ENCODE results near the gene FHOD1.

The FHOD1 gene

DNA sequence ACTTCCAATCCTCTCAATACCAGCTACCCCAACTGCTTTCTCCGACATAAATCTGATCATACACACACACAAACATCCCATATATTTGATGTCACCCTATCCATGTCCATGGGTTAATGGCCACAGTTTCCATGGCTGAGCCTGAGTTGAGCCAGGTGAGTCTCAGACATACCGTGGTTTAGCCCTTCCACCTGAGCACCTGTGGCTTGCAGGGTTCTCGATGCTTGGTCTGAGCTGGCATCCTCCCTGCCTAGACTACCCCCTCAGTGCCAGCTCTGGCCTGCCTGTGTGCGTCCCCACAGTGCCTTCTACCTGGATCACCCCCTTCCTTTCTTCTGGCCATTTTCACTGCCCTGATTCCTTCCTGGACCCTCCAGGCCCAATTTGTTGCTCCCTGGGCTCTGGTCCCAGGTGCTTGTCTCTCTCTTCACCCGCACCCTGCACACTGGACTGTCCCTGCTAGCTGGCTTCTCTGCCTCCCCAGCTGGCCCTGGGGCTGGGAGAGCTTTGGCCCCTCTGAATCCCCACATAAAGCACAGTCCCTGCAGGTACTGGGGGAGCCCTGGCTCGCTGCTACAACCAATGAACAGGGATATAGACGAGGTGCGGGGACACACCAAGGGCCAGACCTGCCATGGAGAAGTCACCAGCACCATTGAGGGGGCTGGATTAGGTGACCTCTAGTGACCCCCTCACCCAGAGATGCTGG, 41.0 kb downstream of the FHOD1 start:
- no peak overlapping the region for H3K4me3 ChIP-seq (ENCODE audit: control insufficient read depth in 1 of 7, extremely low read depth in 1 of 7, insufficient read depth in 4 of 7, low read depth in 2 of 7, low read length in 6 of 7)

GRCh38 chr16:67204076-67204475, 43.2 kb downstream of the FHOD1 start:
- H3K27me3 ChIP-seq (replicated peaks in 2 of 5; ENCODE audit: control insufficient read depth in 4 of 5, insufficient read depth in 5 of 5, low read length in 4 of 5), result no peaks in the 10 kb centered on the region
- CTCF ChIA-PET, result interaction anchor here (1.2 to 4.0 kb wide), 2 partner anchors 10 kb away, joined by 5 to 17 read pairs; partner anchors contain the start of gene E2F4
- H3K4me3 ChIP-seq (ENCODE audit: control insufficient read depth in 1 of 7, extremely low read depth in 1 of 7, insufficient read depth in 4 of 7, low read depth in 2 of 7, low read length in 6 of 7), result no peak overlapping the region
- H3K4me1 ChIP-seq (ENCODE audit: control extremely low read depth in 1 of 4, control insufficient read depth in 4 of 4, insufficient read depth in 4 of 4, low read length in 3 of 4), result no peaks in the 10 kb centered on the region
- POLR2A ChIA-PET, result interaction anchor here (0.5 kb wide), 1 partner anchor 641 kb away, joined by 3 read pairs; no protein-coding TSS in a partner anchor
- DNase-seq, result no peak
- peaks cover 2 to 52% (median 30%) of the 10 kb centered on the region in 4 experiments for H3K36me3 ChIP-seq (ENCODE audit: control insufficient read depth in 4 of 4, insufficient read depth in 4 of 4, low read length in 3 of 4)
- WGBS (ENCODE audit: insufficient coverage), result 69% methylated on average over 4 of the region's 4 CpGs
- H3K9me3 ChIP-seq (ENCODE audit: control extremely low read depth in 1 of 5, control insufficient read depth in 4 of 5, insufficient read depth in 2 of 5, low read depth in 1 of 5, low read length in 4 of 5), result no peaks in the 10 kb centered on the region
- H3K27ac ChIP-seq (ENCODE audit: insufficient read depth in 1 of 2, low read depth in 1 of 2, low read length in 2 of 2, poor library complexity in 1 of 2, severe bottlenecking in 2 of 2), result no peak overlapping the region

More for the DNA sequence above, 41.0 kb downstream of the FHOD1 start:
- H3K36me3 ChIP-seq (ENCODE audit: control insufficient read depth in 4 of 4, insufficient read depth in 4 of 4, low read length in 3 of 4), result peaks cover 2 to 42% (median 28%) of the 10 kb centered on the region in 4 experiments
- H3K9me3 ChIP-seq (ENCODE audit: control extremely low read depth in 1 of 5, control insufficient read depth in 4 of 5, insufficient read depth in 2 of 5, low read depth in 1 of 5, low read length in 4 of 5), result no peaks in the 10 kb centered on the region
- H3K27ac ChIP-seq (ENCODE audit: insufficient read depth in 1 of 2, low read depth in 1 of 2, low read length in 2 of 2, poor library complexity in 1 of 2, severe bottlenecking in 2 of 2), result no peak overlapping the region
- no peak for DNase-seq
- CTCF ChIA-PET, result interaction anchor here (1.0 to 4.0 kb wide), 2 partner anchors 12 to 21 kb away, joined by 3 to 17 read pairs; partner anchors contain the start of gene E2F4
- H3K27me3 ChIP-seq (replicated peaks in 2 of 5; ENCODE audit: control insufficient read depth in 4 of 5, insufficient read depth in 5 of 5, low read length in 4 of 5), result no peaks in the 10 kb centered on the region
- no peaks in the 10 kb centered on the region for H3K4me1 ChIP-seq (ENCODE audit: control extremely low read depth in 1 of 4, control insufficient read depth in 4 of 4, insufficient read depth in 4 of 4, low read length in 3 of 4)
- 99% methylated on average over 8 of the region's 8 CpGs for WGBS (ENCODE audit: insufficient coverage)
- POLR2A ChIA-PET, result no interaction called here

DNA sequence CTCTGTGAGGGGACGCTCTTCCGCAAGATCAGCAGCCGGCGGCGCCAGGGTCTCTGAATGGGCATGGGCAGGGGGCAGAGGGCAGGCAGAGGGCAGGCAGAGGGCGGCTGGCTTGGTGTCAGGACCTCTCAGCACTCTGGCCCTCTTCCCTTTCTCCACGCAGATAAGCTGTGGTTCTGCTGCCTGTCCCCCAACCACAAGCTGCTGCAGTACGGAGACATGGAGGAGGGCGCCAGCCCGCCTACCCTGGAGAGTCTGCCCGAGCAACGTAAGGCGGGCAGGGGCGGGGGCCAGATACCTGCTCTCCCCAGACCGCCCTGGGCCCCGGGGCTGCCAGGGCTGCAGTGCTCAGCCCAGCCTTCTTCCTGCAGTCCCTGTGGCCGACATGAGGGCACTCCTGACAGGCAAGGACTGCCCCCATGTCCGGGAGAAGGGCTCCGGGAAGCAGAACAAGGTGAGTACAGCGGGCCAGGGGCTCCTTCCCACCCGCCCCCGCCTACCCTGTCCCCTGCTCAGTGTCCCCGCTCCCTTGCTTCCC, 44.3 kb downstream of the FHOD1 start:
- Histone ChIP-seq H3K36me3 (ENCODE audit: control insufficient read depth in 4 of 4, insufficient read depth in 4 of 4, low read length in 3 of 4) (peaks cover 3 to 57% (median 32%) of the 10 kb centered on the region in 4 experiments), H3K4me1 (ENCODE audit: control extremely low read depth in 1 of 4, control insufficient read depth in 4 of 4, insufficient read depth in 4 of 4, low read length in 3 of 4) (peaks cover 0 to under 1% (median 0%) of the 10 kb centered on the region in 4 experiments), H3K9me3 (ENCODE audit: control extremely low read depth in 1 of 5, control insufficient read depth in 4 of 5, insufficient read depth in 2 of 5, low read depth in 1 of 5, low read length in 4 of 5) (no peaks in the 10 kb centered on the region), H3K4me3 (ENCODE audit: control insufficient read depth in 1 of 7, extremely low read depth in 1 of 7, insufficient read depth in 4 of 7, low read depth in 2 of 7, low read length in 6 of 7) (no peak overlapping the region), H3K27ac (ENCODE audit: insufficient read depth in 1 of 2, low read depth in 1 of 2, low read length in 2 of 2, poor library complexity in 1 of 2, severe bottlenecking in 2 of 2) (no peak overlapping the region), H3K27me3 (replicated peaks in 2 of 5; ENCODE audit: control insufficient read depth in 4 of 5, insufficient read depth in 5 of 5, low read length in 4 of 5) (no peaks in the 10 kb centered on the region)
- WGBS (ENCODE audit: insufficient coverage), result 93% methylated on average over 18 of the region's 23 CpGs
- POLR2A ChIA-PET, result interaction anchor here (1.3 kb wide), 1 partner anchor 14 kb away, joined by 3 read pairs; no protein-coding TSS in a partner anchor
- peak in 1 of 3 donors; percentile 40 for DNase-seq
- CTCF ChIA-PET, result interaction anchor here (0.5 to 4.0 kb wide), 5 partner anchors 8 to 610 kb away, joined by 3 to 17 read pairs (median 6); partner anchors contain the start of gene E2F4

- POLR2A ChIA-PET, result interaction anchor here (1.3 kb wide), 1 partner anchor 15 kb away, joined by 3 read pairs; no protein-coding TSS in a partner anchor
Observed at GRCh38 chr16:67202426-67202825, 44.9 kb downstream of the FHOD1 start.

DNA sequence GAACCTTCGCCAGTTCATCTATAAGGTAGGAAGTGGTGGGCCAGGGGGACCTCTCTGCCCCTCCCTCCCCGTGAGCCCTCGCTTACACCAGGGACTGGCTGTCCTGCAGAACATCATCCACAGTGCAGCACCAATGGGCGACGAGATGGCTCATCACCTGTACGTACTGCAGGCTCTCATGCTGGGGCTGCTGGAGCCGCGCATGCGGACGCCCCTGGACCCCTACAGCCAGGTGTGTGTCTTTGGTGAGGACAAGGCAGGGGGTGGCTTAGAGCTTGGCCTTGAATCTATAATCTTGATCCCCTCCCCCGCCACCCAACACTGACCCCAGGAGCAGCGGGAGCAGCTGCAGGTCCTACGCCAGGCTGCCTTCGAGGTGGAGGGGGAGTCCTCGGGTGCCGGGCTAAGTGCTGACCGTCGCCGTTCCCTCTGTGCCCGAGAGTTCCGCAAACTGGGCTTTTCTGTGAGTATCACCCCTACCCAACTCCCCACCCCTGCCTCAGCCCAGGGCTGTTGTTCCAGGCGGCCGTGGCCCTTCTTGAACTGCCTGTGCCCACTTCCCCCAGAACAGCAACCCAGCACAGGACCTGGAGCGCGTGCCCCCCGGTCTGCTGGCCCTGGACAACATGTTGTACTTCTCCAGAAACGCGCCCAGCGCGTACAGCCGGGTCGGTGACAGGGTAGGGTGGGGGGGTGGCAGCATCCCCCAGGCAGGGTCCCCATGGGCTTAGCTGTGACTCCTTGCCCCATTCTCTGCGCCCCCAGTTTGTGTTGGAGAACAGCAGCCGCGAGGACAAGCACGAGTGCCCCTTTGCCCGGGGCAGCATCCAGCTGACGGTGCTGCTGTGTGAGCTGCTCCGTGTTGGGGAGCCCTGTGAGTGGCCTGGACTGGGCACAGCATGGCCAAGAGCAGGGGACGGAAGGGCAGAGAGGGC, 45.6 kb downstream of the FHOD1 start:
- Histone ChIP-seq H3K36me3 (ENCODE audit: control insufficient read depth in 4 of 4, insufficient read depth in 4 of 4, low read length in 3 of 4) (peaks cover 9 to 70% (median 41%) of the 10 kb centered on the region in 4 experiments), H3K4me1 (ENCODE audit: control extremely low read depth in 1 of 4, control insufficient read depth in 4 of 4, insufficient read depth in 4 of 4, low read length in 3 of 4) (peaks cover 0 to 3% (median 0%) of the 10 kb centered on the region in 4 experiments), H3K9me3 (ENCODE audit: control extremely low read depth in 1 of 5, control insufficient read depth in 4 of 5, insufficient read depth in 2 of 5, low read depth in 1 of 5, low read length in 4 of 5) (no peaks in the 10 kb centered on the region), H3K27ac (ENCODE audit: insufficient read depth in 1 of 2, low read depth in 1 of 2, low read length in 2 of 2, poor library complexity in 1 of 2, severe bottlenecking in 2 of 2) (no peak overlapping the region), H3K4me3 (ENCODE audit: control insufficient read depth in 1 of 7, extremely low read depth in 1 of 7, insufficient read depth in 4 of 7, low read depth in 2 of 7, low read length in 6 of 7) (no peak overlapping the region), H3K27me3 (replicated peaks in 2 of 5; ENCODE audit: control insufficient read depth in 4 of 5, insufficient read depth in 5 of 5, low read length in 4 of 5) (no peaks in the 10 kb centered on the region)
- CTCF ChIA-PET, result interaction anchor here (1.1 to 2.2 kb wide), 6 partner anchors 9 to 47 kb away, joined by 3 to 7 read pairs (median 6); partner anchors contain the start of gene SLC9A5
- DNase-seq, result no peak
- POLR2A ChIA-PET, result interaction anchor here (1.3 kb wide), 1 partner anchor 16 kb away, joined by 3 read pairs; no protein-coding TSS in a partner anchor
- WGBS (ENCODE audit: insufficient coverage), result 98% methylated on average over 27 of the region's 40 CpGs

More at GRCh38 chr16:67202426-67202825, 44.9 kb downstream of the FHOD1 start:
- no peak overlapping the region for H3K27ac ChIP-seq (ENCODE audit: insufficient read depth in 1 of 2, low read depth in 1 of 2, low read length in 2 of 2, poor library complexity in 1 of 2, severe bottlenecking in 2 of 2)
- WGBS (ENCODE audit: insufficient coverage), result 97% methylated on average over 12 of the region's 12 CpGs
- CTCF ChIA-PET, result interaction anchor here (1.1 to 1.8 kb wide), 4 partner anchors 8 to 46 kb away, joined by 3 to 7 read pairs (median 4); partner anchors contain the start of gene SLC9A5
- no peak overlapping the region for H3K4me3 ChIP-seq (ENCODE audit: control insufficient read depth in 1 of 7, extremely low read depth in 1 of 7, insufficient read depth in 4 of 7, low read depth in 2 of 7, low read length in 6 of 7)
- DNase-seq, result no peak
- no peaks in the 10 kb centered on the region for H3K27me3 ChIP-seq (replicated peaks in 2 of 5; ENCODE audit: control insufficient read depth in 4 of 5, insufficient read depth in 5 of 5, low read length in 4 of 5)
- H3K4me1 ChIP-seq (ENCODE audit: control extremely low read depth in 1 of 4, control insufficient read depth in 4 of 4, insufficient read depth in 4 of 4, low read length in 3 of 4), result peaks cover 0 to 3% (median 0%) of the 10 kb centered on the region in 4 experiments
- H3K9me3 ChIP-seq (ENCODE audit: control extremely low read depth in 1 of 5, control insufficient read depth in 4 of 5, insufficient read depth in 2 of 5, low read depth in 1 of 5, low read length in 4 of 5), result no peaks in the 10 kb centered on the region
- H3K36me3 ChIP-seq (ENCODE audit: control insufficient read depth in 4 of 4, insufficient read depth in 4 of 4, low read length in 3 of 4), result peaks cover 6 to 63% (median 36%) of the 10 kb centered on the region in 4 experiments

DNA sequence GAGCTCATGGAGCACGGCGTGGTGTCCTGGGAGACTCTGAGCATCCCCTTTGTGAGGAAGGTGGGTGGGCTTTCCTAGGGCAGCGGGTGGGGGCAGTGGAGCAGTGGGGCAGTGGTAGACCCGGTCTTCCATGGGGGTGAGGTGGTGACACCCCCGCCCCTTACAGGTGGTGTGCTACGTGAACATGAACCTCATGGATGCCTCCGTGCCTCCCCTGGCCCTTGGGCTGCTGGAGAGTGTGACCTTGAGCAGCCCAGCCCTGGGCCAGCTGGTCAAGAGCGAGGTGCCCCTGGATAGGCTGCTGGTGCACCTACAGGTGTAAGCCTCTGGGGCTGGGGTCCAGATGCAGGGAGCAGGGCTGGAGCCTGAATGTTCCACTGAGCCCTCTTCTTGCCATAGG, 46.8 kb downstream of the FHOD1 start:
- Histone ChIP-seq H3K9me3 (ENCODE audit: control extremely low read depth in 1 of 5, control insufficient read depth in 4 of 5, insufficient read depth in 2 of 5, low read depth in 1 of 5, low read length in 4 of 5) (no peaks in the 10 kb centered on the region), H3K27ac (ENCODE audit: insufficient read depth in 1 of 2, low read depth in 1 of 2, low read length in 2 of 2, poor library complexity in 1 of 2, severe bottlenecking in 2 of 2) (no peak overlapping the region), H3K36me3 (ENCODE audit: control insufficient read depth in 4 of 4, insufficient read depth in 4 of 4, low read length in 3 of 4) (peaks cover 11 to 71% (median 53%) of the 10 kb centered on the region in 4 experiments), H3K4me3 (ENCODE audit: control insufficient read depth in 1 of 7, extremely low read depth in 1 of 7, insufficient read depth in 4 of 7, low read depth in 2 of 7, low read length in 6 of 7) (no peak overlapping the region), H3K27me3 (replicated peaks in 2 of 5; ENCODE audit: control insufficient read depth in 4 of 5, insufficient read depth in 5 of 5, low read length in 4 of 5) (no peaks in the 10 kb centered on the region), H3K4me1 (ENCODE audit: control extremely low read depth in 1 of 4, control insufficient read depth in 4 of 4, insufficient read depth in 4 of 4, low read length in 3 of 4) (peaks cover 0 to 3% (median 0%) of the 10 kb centered on the region in 4 experiments)
- CTCF ChIA-PET, result interaction anchor here (1.2 to 2.5 kb wide), 4 partner anchors 15 to 250 kb away, joined by 3 to 7 read pairs (median 6); no protein-coding TSS in a partner anchor
- no peak for DNase-seq
- WGBS (ENCODE audit: insufficient coverage), result 96% methylated on average over 8 of the region's 8 CpGs
- POLR2A ChIA-PET, result no interaction called here

All from common myeloid progenitor, CD34-positive (primary cell).